SK-N-SH (cell line): ENCODE data around the gene PAMR1. TPM values are rescaled to one million over a fixed set of nuclear protein-coding genes. Genes with fewer than 3 reads are reported as not detected.

ENCODE experiments used
- CTCF ChIA-PET: fragments of 300-600, 350-600 bp; formaldehyde crosslinking; extraction: SDS; loops from one replicate; lab custom pipeline; 2021; lab: Yijun Ruan, JAX
- POLR2A ChIA-PET: fragments of 350-600 bp; sonication (Branson Sonifier 250); formaldehyde crosslinking; extraction: SDS; loops from one replicate; lab custom pipeline; 2020; ENCODE audit warnings: antibody characterized with exemption, inconsistent platforms; lab: Yijun Ruan, JAX
- DNase-seq: peaks from one replicate; pipeline ENCODE4 v3.0.0; 2012
- H2AFZ ChIP-seq: fragments of 200-600 bp; sonication (generic); 2 replicates; pipeline ENCODE4 v1.8.1; 2016; ENCODE audit warnings: antibody characterized with exemption, mild to moderate bottlenecking, low read depth
- H3F3A ChIP-seq: fragments of 200-600 bp; sonication (generic); replicated peaks from 2 replicates; pipeline ENCODE3; 2016; ENCODE audit warnings: antibody characterized with exemption, mild to moderate bottlenecking; ENCODE audit not compliant: insufficient read depth
- H3K27ac ChIP-seq, 2 experiments: fragments of 200-500 bp in 1 of 2; fragments of 200-600 bp in 1 of 2; sonication (Bioruptor generic) in 1 of 2; sonication (generic), shearing (Covaris generic) in 1 of 2; 2 replicates each; pipeline versions ENCODE4 v1.5.1 to v1.6.1; 2014 to 2016; ENCODE audit warnings: low read depth in 2 of 2, inconsistent platforms in 1 of 2, low read length in 1 of 2, mild to moderate bottlenecking in 1 of 2, mixed read lengths in 1 of 2
- H3K27me3 ChIP-seq: fragments of 200-600 bp; sonication (generic), shearing (Covaris generic); 2 replicates; pipeline ENCODE4 v1.6.1; 2016; ENCODE audit warnings: mixed run types; ENCODE audit not compliant: insufficient read depth
- H3K36me3 ChIP-seq, 2 experiments: fragments of 200-500 bp in 1 of 2; fragments of 200-600 bp in 1 of 2; sonication (Bioruptor generic) in 1 of 2; sonication (generic) in 1 of 2; replicated peaks in 1 of 2; 2 replicates each; pipeline versions ENCODE3 to v1.5.1; 2014 to 2016; ENCODE audit warnings: low read length in 1 of 2, mild to moderate bottlenecking in 1 of 2; ENCODE audit not compliant: insufficient read depth in 2 of 2, control insufficient read depth in 1 of 2
- H3K4me1 ChIP-seq, 2 experiments: fragments of 200-500 bp in 1 of 2; fragments of 200-600 bp in 1 of 2; sonication (Bioruptor generic) in 1 of 2; sonication (generic), shearing (Covaris generic) in 1 of 2; 2 replicates each; pipeline versions ENCODE4 v1.5.1 to v1.6.1; 2014 to 2016; ENCODE audit warnings: low read depth in 1 of 2, low read length in 1 of 2, mixed run types in 1 of 2; ENCODE audit not compliant: insufficient read depth in 2 of 2, control insufficient read depth in 1 of 2
- H3K4me2 ChIP-seq: fragments of 200-600 bp; sonication (generic), shearing (Covaris generic); 2 replicates; pipeline ENCODE4 v1.6.1; 2017; ENCODE audit warnings: mixed run types
- H3K4me3 ChIP-seq, 2 experiments: fragments of 200-500 bp in 1 of 2; fragments of 200-600 bp in 1 of 2; sonication (Bioruptor generic) in 1 of 2; sonication (generic), shearing (Covaris generic) in 1 of 2; 2 replicates each; pipeline versions ENCODE4 v1.5.1 to v1.8.1; 2014 to 2016; ENCODE audit warnings: low read depth in 2 of 2, inconsistent platforms in 1 of 2, low read length in 1 of 2, mild to moderate bottlenecking in 1 of 2, mixed read lengths in 1 of 2, moderate library complexity in 1 of 2
- H3K79me2 ChIP-seq: fragments of 200-600 bp; sonication (generic); 2 replicates; pipeline ENCODE4 v1.8.1; 2017; ENCODE audit warnings: mild to moderate bottlenecking; ENCODE audit not compliant: insufficient read depth
- H3K9ac ChIP-seq: fragments of 200-600 bp; sonication (generic); 2 replicates; pipeline ENCODE4 v1.6.1; 2017; ENCODE audit warnings: mixed run types
- H3K9me2 ChIP-seq: fragments of 200-600 bp; sonication (generic); 2 replicates; pipeline ENCODE4 v1.6.1; 2017; ENCODE audit warnings: mixed run types
- H3K9me3 ChIP-seq: fragments of 200-600 bp; sonication (generic); 2 replicates; pipeline ENCODE4 v1.6.1; 2017; ENCODE audit warnings: mixed run types, mild to moderate bottlenecking, moderate library complexity
- H4K20me1 ChIP-seq: fragments of 200-600 bp; sonication (generic); 2 replicates; pipeline ENCODE4 v1.6.1; 2017; ENCODE audit warnings: mild to moderate bottlenecking, mixed run types; ENCODE audit not compliant: insufficient read depth
- ELF1 ChIP-seq: IDR thresholded peaks from 2 replicates; pipeline ENCODE4 v1.4.0; 2012
- EZH2phosphoT487 ChIP-seq: fragments of 200-600 bp; sonication (generic); IDR thresholded peaks from 2 replicates; pipeline ENCODE4 v1.6.1; 2017; ENCODE audit warnings: low read depth, mixed run types, mild to moderate bottlenecking, antibody characterized with exemption, moderate library complexity, borderline replicate concordance
- GABPA ChIP-seq: IDR thresholded peaks from 2 replicates; pipeline ENCODE4 v1.4.0; 2012; ENCODE audit warnings: low read depth, mild to moderate bottlenecking
- GATA2 ChIP-seq: sonication (generic); formaldehyde crosslinking; IDR thresholded peaks from 2 replicates; pipeline ENCODE4 v1.5.0; 2020; ENCODE audit warnings: mild to moderate bottlenecking, missing genetic modification reagents
- RAD21 ChIP-seq: IDR thresholded peaks from 2 replicates; pipeline ENCODE4 v1.6.1; 2012; ENCODE audit warnings: mild to moderate bottlenecking, low read length
- RCOR1 ChIP-seq: fragments of 150-350 bp; IDR thresholded peaks from 2 replicates; pipeline ENCODE4 v1.6.1; 2017; ENCODE audit warnings: antibody characterized with exemption, low read length
- RFX5 ChIP-seq: IDR thresholded peaks from 2 replicates; pipeline ENCODE4 v1.6.1; 2012; ENCODE audit warnings: mild to moderate bottlenecking, improper control_type of control experiment, low read length
- RXRA ChIP-seq: IDR thresholded peaks from 2 replicates; pipeline ENCODE4 v1.4.0; 2012; ENCODE audit warnings: low read depth, mild to moderate bottlenecking, borderline replicate concordance
- SIN3A ChIP-seq: IDR thresholded peaks from 2 replicates; pipeline ENCODE4 v1.6.1; 2012; ENCODE audit warnings: low read depth, mild to moderate bottlenecking, low read length, moderate library complexity, borderline replicate concordance
- SMC3 ChIP-seq: IDR thresholded peaks from 2 replicates; pipeline ENCODE4 v1.6.1; 2012; ENCODE audit warnings: low read depth, low read length, improper control_type of control experiment
- TAF1 ChIP-seq: IDR thresholded peaks from 2 replicates; pipeline ENCODE4 v1.6.1; 2012; ENCODE audit warnings: low read depth, mild to moderate bottlenecking, low read length, moderate library complexity, borderline replicate concordance
- YY1 ChIP-seq: IDR thresholded peaks from 2 replicates; pipeline ENCODE4 v1.4.0; 2012; ENCODE audit warnings: low read depth, mild to moderate bottlenecking
- WGBS: methylation state at CpG from one replicate; pipeline ENCODE4 v1.1.6; 2017; ENCODE audit warnings: low lambda C conversion rate; 5-methylcytosine and 5-hydroxymethylcytosine counted together
- polyA plus RNA-seq, 3 experiments: library from polyadenylated mRNA; depleted of rRNA; stranded (reverse); fragments of >200 nt; gene quantifications; 2 replicates each; pipeline ENCODE4 v1.2.3, GENCODE V29; 2012
- TF ChIP-seq, protein P1 (sequence below): fragments of 200-600 bp; sonication (generic); IDR thresholded peaks from 2 replicates; pipeline ENCODE4 v1.6.1; 2017; ENCODE audit warnings: antibody characterized with exemption, mild to moderate bottlenecking, moderate library complexity

PAMR1 gene
- polyA plus RNA-seq, 1 of the 3 experiments (the other 2 are of a cell fraction) = 0.31 TPM

DNA sequence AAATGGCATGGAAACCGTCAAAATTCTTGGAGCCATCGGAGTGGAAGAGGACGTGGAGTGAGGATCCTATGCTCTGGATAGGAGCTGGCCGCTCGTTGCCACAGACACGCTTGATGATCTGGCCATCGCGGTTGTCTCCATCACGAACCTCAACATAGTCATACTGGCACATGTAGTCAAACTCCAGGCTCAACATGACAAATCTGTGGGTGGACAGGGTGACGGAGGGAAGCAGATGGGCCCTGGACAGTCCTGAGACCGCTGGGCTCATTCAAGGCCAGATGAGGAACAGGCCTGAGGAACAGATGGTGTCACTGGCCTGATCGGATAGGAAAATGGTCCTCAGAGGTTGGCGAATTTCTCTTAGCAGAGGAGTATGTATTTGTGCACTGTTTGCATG lies 54.8 kb downstream of the PAMR1 start (continued):
- no peak for TF ChIP-seq YY1
- no peak for TF ChIP-seq EZH2phosphoT487
- no peak for TF ChIP-seq SIN3A
- no peak for TF ChIP-seq ELF1
- TF ChIP-seq RFX5 = no peak
- TF ChIP-seq, all 33 proteins: peak for 0

DNA sequence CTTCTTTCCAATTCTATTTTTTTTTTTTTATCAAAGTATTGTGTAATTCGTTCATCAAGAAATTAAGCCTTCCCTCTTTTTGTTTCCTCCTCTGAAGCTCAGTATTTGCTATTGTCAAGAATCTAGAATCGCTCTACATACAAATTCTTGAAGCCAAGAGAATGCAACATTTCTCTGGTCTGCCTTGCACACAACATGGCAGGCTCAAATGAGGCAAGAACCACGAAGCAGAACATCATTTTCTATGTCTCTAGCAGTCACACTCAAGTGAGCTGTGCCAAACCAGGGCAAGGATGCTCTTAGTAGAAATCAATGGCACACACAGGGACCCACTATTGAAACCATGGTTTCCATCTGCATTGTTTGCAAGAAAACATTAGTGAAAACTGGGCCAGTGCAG lies 59.4 kb downstream of the PAMR1 start:
- WGBS = 77% methylated on average over 3 of the region's 3 CpGs
- H3F3A ChIP-seq = no peaks in the 10 kb centered on the region
- no peak overlapping the region for H3K4me3 ChIP-seq
- H3K27ac ChIP-seq = no peak overlapping the region
- no peaks in the 10 kb centered on the region for H3K27me3 ChIP-seq
- POLR2A ChIA-PET = no interaction called here
- H3K4me1 ChIP-seq = no peaks in the 10 kb centered on the region
- H3K9ac ChIP-seq = no peak overlapping the region
- H3K36me3 ChIP-seq = no peaks in the 10 kb centered on the region
- H3K4me2 ChIP-seq = no peak overlapping the region
- no peak for DNase-seq
- CTCF ChIA-PET = no interaction called here
- H3K9me2 ChIP-seq = no peaks in the 10 kb centered on the region
- no peaks in the 10 kb centered on the region for H4K20me1 ChIP-seq
- H2AFZ ChIP-seq = no peak overlapping the region
- no peaks in the 10 kb centered on the region for H3K79me2 ChIP-seq
- no peak for TF ChIP-seq TAF1
- H3K9me3 ChIP-seq = no peaks in the 10 kb centered on the region

DNA sequence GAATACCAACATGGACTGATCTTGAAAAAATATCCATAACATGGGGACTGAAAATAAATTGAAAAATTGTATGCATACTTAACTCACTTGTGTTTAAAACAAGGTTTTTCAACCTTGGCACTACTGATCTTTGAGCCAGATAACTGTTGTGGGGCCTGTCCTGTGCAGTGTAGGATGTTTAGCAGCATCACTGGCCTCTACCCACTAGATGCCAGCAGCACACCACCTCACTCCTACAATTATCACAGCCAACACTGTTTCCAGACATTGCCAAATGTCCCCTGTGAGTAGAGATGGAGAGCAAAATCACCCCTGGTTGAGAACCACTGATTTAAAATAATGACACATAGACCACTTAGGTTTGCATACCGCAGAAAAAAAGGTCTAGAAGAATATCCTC lies 61.1 kb downstream of the PAMR1 start:
- DNase-seq = peak; percentile 15
- POLR2A ChIA-PET = no interaction called here
- Histone ChIP-seq H3K27me3 (no peaks in the 10 kb centered on the region), H3K79me2 (no peaks in the 10 kb centered on the region), H3K4me3 (no peak overlapping the region), H3K27ac (no peak overlapping the region), H3K9me2 (no peaks in the 10 kb centered on the region), H3K9me3 (no peaks in the 10 kb centered on the region), H4K20me1 (no peaks in the 10 kb centered on the region), H3K9ac (no peak overlapping the region), H2AFZ (no peak overlapping the region), H3K4me2 (no peak overlapping the region), H3K4me1 (no peaks in the 10 kb centered on the region), H3F3A (no peaks in the 10 kb centered on the region), H3K36me3 (no peaks in the 10 kb centered on the region)
- TF ChIP-seq RXRA = no peak
- TF ChIP-seq RCOR1 = no peak
- TF ChIP-seq SMC3 = peak; percentile 38
- TF ChIP-seq GATA2 (CRISPR knock-in tag) = no peak
- TF ChIP-seq, protein P1, sequence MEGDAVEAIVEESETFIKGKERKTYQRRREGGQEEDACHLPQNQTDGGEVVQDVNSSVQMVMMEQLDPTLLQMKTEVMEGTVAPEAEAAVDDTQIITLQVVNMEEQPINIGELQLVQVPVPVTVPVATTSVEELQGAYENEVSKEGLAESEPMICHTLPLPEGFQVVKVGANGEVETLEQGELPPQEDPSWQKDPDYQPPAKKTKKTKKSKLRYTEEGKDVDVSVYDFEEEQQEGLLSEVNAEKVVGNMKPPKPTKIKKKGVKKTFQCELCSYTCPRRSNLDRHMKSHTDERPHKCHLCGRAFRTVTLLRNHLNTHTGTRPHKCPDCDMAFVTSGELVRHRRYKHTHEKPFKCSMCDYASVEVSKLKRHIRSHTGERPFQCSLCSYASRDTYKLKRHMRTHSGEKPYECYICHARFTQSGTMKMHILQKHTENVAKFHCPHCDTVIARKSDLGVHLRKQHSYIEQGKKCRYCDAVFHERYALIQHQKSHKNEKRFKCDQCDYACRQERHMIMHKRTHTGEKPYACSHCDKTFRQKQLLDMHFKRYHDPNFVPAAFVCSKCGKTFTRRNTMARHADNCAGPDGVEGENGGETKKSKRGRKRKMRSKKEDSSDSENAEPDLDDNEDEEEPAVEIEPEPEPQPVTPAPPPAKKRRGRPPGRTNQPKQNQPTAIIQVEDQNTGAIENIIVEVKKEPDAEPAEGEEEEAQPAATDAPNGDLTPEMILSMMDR = peak; percentile 62
- no peak for TF ChIP-seq GABPA
- TF ChIP-seq RAD21 = peak; percentile 66
- WGBS = 89% methylated on average over 1 of the region's 1 CpG
- CTCF ChIA-PET = interaction anchor here (1.1 to 3.2 kb wide), 2 partner anchors 21 to 357 kb away, joined by 6 to 15 read pairs; no protein-coding TSS in a partner anchor
